H9 (cell line): ENCODE data around the gene DISP3. TPM values are rescaled to one million over a fixed set of nuclear protein-coding genes. Genes with fewer than 3 reads are reported as not detected.
A peak's percentile ranks its signal among the peaks of the same experiment; 100 is the strongest.

Experiments
- DNase-seq: peaks from one replicate; pipeline ENCODE4 v3.0.0-alpha.2; 2017
- H2AFZ ChIP-seq: one replicate; pipeline ENCODE4 v1.6.1; 2013; ENCODE audit warnings: mild to moderate bottlenecking, low read length, control low read depth, moderate library complexity
- H2AK5ac ChIP-seq: 2 replicates; pipeline ENCODE4 v1.6.1; 2013; ENCODE audit warnings: low read length, control low read depth, mixed read lengths; ENCODE audit not compliant: insufficient read length
- H2BK120ac ChIP-seq: one replicate; pipeline ENCODE4 v1.6.1; 2013; ENCODE audit warnings: low read depth, mild to moderate bottlenecking, low read length, control low read depth, inconsistent platforms; ENCODE audit not compliant: poor library complexity, severe bottlenecking
- H2BK12ac ChIP-seq: 2 replicates; pipeline ENCODE4 v1.6.1; 2013; ENCODE audit warnings: low read length, control low read depth, mixed read lengths, low read depth; ENCODE audit not compliant: insufficient read length
- H2BK15ac ChIP-seq: 2 replicates; pipeline ENCODE4 v1.6.1; 2013; ENCODE audit warnings: low read depth, low read length, control low read depth
- H2BK20ac ChIP-seq: one replicate; pipeline ENCODE4 v1.6.1; 2013; ENCODE audit warnings: low read depth, mild to moderate bottlenecking, low read length, control low read depth, inconsistent platforms; ENCODE audit not compliant: poor library complexity, severe bottlenecking
- H2BK5ac ChIP-seq: 2 replicates; pipeline ENCODE4 v1.6.1; 2013; ENCODE audit warnings: low read length, control low read depth, mixed read lengths; ENCODE audit not compliant: insufficient read length
- H3K14ac ChIP-seq: 2 replicates; pipeline ENCODE4 v1.6.1; 2013; ENCODE audit warnings: low read length, control low read depth; ENCODE audit not compliant: insufficient read depth
- H3K18ac ChIP-seq: 2 replicates; pipeline ENCODE4 v1.6.1; 2013; ENCODE audit warnings: low read depth, mild to moderate bottlenecking, mixed read lengths, low read length, control low read depth; ENCODE audit not compliant: insufficient read length
- H3K23ac ChIP-seq: 2 replicates; pipeline ENCODE4 v1.6.1; 2013; ENCODE audit warnings: low read length, control low read depth, mixed read lengths, low read depth; ENCODE audit not compliant: insufficient read length
- H3K23me2 ChIP-seq: 2 replicates; pipeline ENCODE4 v1.6.1; 2013; ENCODE audit warnings: low read depth, mild to moderate bottlenecking, mixed read lengths, low read length, control low read depth; ENCODE audit not compliant: insufficient read length, poor library complexity, severe bottlenecking
- H3K27ac ChIP-seq: 2 replicates; pipeline ENCODE4 v1.5.1; 2013; ENCODE audit warnings: low read length, control low read depth, mixed read lengths, low read depth; ENCODE audit not compliant: insufficient read length
- H3K27me3 ChIP-seq: 2 replicates; pipeline ENCODE4 v1.6.1; 2013; ENCODE audit warnings: low read length, control low read depth, inconsistent platforms; ENCODE audit not compliant: insufficient read depth
- H3K4ac ChIP-seq: 2 replicates; pipeline ENCODE4 v1.6.1; 2013; ENCODE audit warnings: low read depth, mild to moderate bottlenecking, control low read depth, inconsistent platforms, low read length, moderate library complexity
- H3K4me1 ChIP-seq: 2 replicates; pipeline ENCODE4 v1.6.1; 2013; ENCODE audit warnings: low read length, control low read depth, inconsistent platforms; ENCODE audit not compliant: insufficient read depth
- H3K4me2 ChIP-seq: 2 replicates; pipeline ENCODE4 v1.6.1; 2013; ENCODE audit warnings: low read length, control low read depth, mixed read lengths; ENCODE audit not compliant: insufficient read length, insufficient read depth
- H3K56ac ChIP-seq: 2 replicates; pipeline ENCODE4 v1.6.1; 2013; ENCODE audit warnings: low read depth, mild to moderate bottlenecking, mixed read lengths, low read length, control low read depth; ENCODE audit not compliant: insufficient read length
- H3K79me1 ChIP-seq: 2 replicates; pipeline ENCODE4 v1.6.1; 2013; ENCODE audit warnings: low read depth, mild to moderate bottlenecking, moderate library complexity, low read length, control low read depth, inconsistent platforms; ENCODE audit not compliant: insufficient read depth, poor library complexity, severe bottlenecking
- H3K79me2 ChIP-seq: 2 replicates; pipeline ENCODE4 v1.6.1; 2013; ENCODE audit warnings: low read length, control low read depth, inconsistent platforms; ENCODE audit not compliant: insufficient read depth
- H3K9ac ChIP-seq: 2 replicates; pipeline ENCODE4 v1.6.1; 2013; ENCODE audit warnings: low read length, control low read depth, mixed read lengths; ENCODE audit not compliant: insufficient read length; ENCODE audit errors: extremely low read depth
- H3K9me3 ChIP-seq: one replicate; pipeline ENCODE4 v1.6.1; 2013; ENCODE audit warnings: low read depth, low read length, inconsistent platforms; ENCODE audit not compliant: control insufficient read depth
- H3T11ph ChIP-seq: one replicate; pipeline ENCODE4 v1.6.1; 2013; ENCODE audit warnings: mild to moderate bottlenecking, low read length, control low read depth, inconsistent platforms
- H4K20me1 ChIP-seq: one replicate; pipeline ENCODE4 v1.6.1; 2013; ENCODE audit not compliant: control insufficient read depth, insufficient read length, insufficient read depth
- H4K5ac ChIP-seq: 2 replicates; pipeline ENCODE4 v1.6.1; 2013; ENCODE audit warnings: low read depth, mild to moderate bottlenecking, mixed read lengths, low read length, control low read depth; ENCODE audit not compliant: insufficient read length
- H4K8ac ChIP-seq: replicated peaks from 2 replicates; pipeline ENCODE4 v1.6.1; 2013; ENCODE audit warnings: low read length, control low read depth, mixed read lengths, low read depth; ENCODE audit not compliant: insufficient read length
- H4K91ac ChIP-seq: 2 replicates; pipeline ENCODE4 v1.6.1; 2013; ENCODE audit warnings: low read depth, mild to moderate bottlenecking, moderate library complexity, mixed read lengths, low read length, control low read depth; ENCODE audit not compliant: insufficient read length
- H3K27ac Mint-ChIP-seq, 3 experiments: 2 replicates in 2 of 3; 3 replicates in 1 of 3; pipeline ENCODE4 v1.8.0; 2020 to 2021; ENCODE audit warnings: mixed read lengths in 3 of 3, mild to moderate bottlenecking in 1 of 3, moderate library complexity in 1 of 3
- H3K27me3 Mint-ChIP-seq: 2 replicates; pipeline ENCODE4 v1.8.0; 2021; ENCODE audit warnings: low read depth, mild to moderate bottlenecking, moderate library complexity, mixed read lengths
- H3K36me3 Mint-ChIP-seq, 3 experiments: 2 replicates in 2 of 3; 3 replicates in 1 of 3; pipeline ENCODE4 v1.8.0; 2020 to 2021; ENCODE audit warnings: low read depth in 3 of 3, mixed read lengths in 3 of 3; ENCODE audit not compliant: insufficient read depth in 1 of 3
- H3K4me1 Mint-ChIP-seq, 2 experiments: 2 replicates each; pipeline ENCODE4 v1.8.0; 2020; ENCODE audit warnings: mixed read lengths in 2 of 2
- H3K4me3 Mint-ChIP-seq, 2 experiments: 2 replicates in 1 of 2; 3 replicates in 1 of 2; pipeline ENCODE4 v1.8.0; 2020 to 2021; ENCODE audit warnings: mild to moderate bottlenecking in 2 of 2, mixed read lengths in 2 of 2, moderate library complexity in 1 of 2
- H3K9me3 Mint-ChIP-seq, 2 experiments: 2 replicates in 1 of 2; 3 replicates in 1 of 2; pipeline ENCODE4 v1.8.0; 2020; ENCODE audit warnings: mild to moderate bottlenecking in 2 of 2, mixed read lengths in 2 of 2, moderate library complexity in 1 of 2
- CTCF ChIP-seq: fragments of 200-600 bp; sonication (generic); conservative IDR thresholded peaks from 3 replicates; pipeline ENCODE4 v1.8.0; 2021; ENCODE audit warnings: antibody characterized with exemption, mild to moderate bottlenecking
- WGBS: extraction: QIAGEN DNeasy Blood & Tissue Kit; methylation state at CpG from one replicate; pipeline ENCODE4 v1.1.7; 2013; ENCODE audit warnings: missing lambda C conversion rate, low lambda C conversion rate, mixed read lengths; ENCODE audit not compliant: insufficient read length; ENCODE audit errors: extremely low coverage; 5-methylcytosine and 5-hydroxymethylcytosine counted together
- total RNA-seq: library from RNA; stranded (reverse); gene quantifications from 2 replicates; pipeline ENCODE4 v1.2.1, GENCODE V29; 2021

Gene DISP3
- total RNA-seq, 1 experiment from 2014 or later, result 3.5 TPM

GRCh38 chr1:11518791-11519628 lies 40.1 kb downstream of the DISP3 start:
- no peak overlapping the region for H3K4me3 Mint-ChIP-seq
- no CpG with 5 or more reads among the region's 18 CpGs for WGBS
- peaks cover 0 to 20% (median 11%) of the 10 kb centered on the region in 3 experiments; a peak in 4 of 7 replicates for H3K36me3 Mint-ChIP-seq
- Histone ChIP-seq H3K4me1 (no peaks in the 10 kb centered on the region), H2AFZ (no peak overlapping the region), H4K91ac (no peak overlapping the region), H2BK120ac (no peak overlapping the region), H2BK15ac (no peak overlapping the region), H3K79me2 (no peaks in the 10 kb centered on the region), H3K56ac (no peak overlapping the region), H2BK20ac (no peak overlapping the region), H3K23me2 (no peaks in the 10 kb centered on the region), H3K9ac (no peak overlapping the region), H3K4me2 (no peak overlapping the region), H4K5ac (no peak overlapping the region), H3K4ac (no peak overlapping the region), H3K9me3 (no peaks in the 10 kb centered on the region), H2BK12ac (no peak overlapping the region), H2BK5ac (no peak overlapping the region), H4K8ac (no peak overlapping the region), H3K27ac (no peak overlapping the region), H3T11ph (no peak overlapping the region), H3K23ac (no peak overlapping the region), H2AK5ac (no peak overlapping the region), H3K79me1 (no peaks in the 10 kb centered on the region), H3K14ac (no peak overlapping the region), H3K18ac (no peak overlapping the region), H3K27me3 (no peaks in the 10 kb centered on the region), H4K20me1 (no peaks in the 10 kb centered on the region)
- DNase-seq, result no peak
- H3K27me3 Mint-ChIP-seq, result no peaks in the 10 kb centered on the region
- H3K4me1 Mint-ChIP-seq, result peaks cover 10 to 15% of the 10 kb centered on the region in 2 experiments
- no peak for TF ChIP-seq CTCF
- peak overlapping the region in 2 of 3 experiments; percentile 55 to 83; a peak in 1 of 7 replicates for H3K27ac Mint-ChIP-seq
- peaks cover 0 to 1% of the 10 kb centered on the region in 2 experiments; a peak in 2 of 5 replicates for H3K9me3 Mint-ChIP-seq
